ENCODE results near the gene PCDHGC5. TPM values are rescaled to one million over a fixed set of nuclear protein-coding genes. Genes with fewer than 3 reads are reported as not detected.

PCDHGC5 gene
- total RNA-seq, 1 donor from 2014 or later = 1.1 TPM

- no peak for DNase-seq (ENCODE audit: low spot score)
Observed at GRCh38 chr5:141512390-141512910, 23.6 kb downstream of the PCDHGC5 start.

DNA sequence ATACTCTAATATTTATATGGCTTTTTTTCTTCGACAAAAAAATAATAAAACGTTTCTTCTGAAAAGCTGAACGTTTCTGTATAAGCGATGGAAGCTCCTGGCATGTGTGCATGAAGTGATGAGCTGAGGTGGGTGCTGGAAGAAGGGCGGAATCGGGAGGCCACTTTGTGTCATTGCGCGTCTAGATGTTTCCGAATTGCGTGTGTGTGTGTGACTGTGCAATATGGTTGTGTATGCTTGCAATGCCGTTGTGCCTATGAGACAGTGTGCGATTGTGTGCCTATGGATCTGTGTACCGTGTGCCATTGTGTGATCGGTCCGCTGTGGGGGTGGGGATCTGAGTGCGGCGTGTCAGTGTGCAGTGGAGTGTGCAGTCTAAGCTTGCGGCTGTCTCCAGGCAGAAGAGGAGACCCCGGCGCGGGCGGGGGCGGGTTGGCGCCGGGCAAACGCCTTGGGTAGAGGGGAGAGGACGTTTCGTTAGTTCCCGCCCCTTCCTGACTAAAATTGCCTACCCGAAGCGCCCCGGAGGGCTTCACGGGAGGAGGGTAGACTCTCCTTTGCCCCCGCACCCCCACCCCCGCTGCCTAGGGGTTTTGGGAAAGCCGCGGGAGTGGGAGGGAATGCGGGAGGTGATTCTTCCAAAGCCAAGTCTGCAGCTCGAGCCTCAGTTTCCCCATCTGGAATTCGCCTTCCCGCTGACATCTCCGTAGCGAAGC lies 24.2 kb downstream of the PCDHGC5 start:
- DNase-seq (ENCODE audit: low spot score) = no peak

- no peak for DNase-seq (ENCODE audit: low spot score)
Observed at GRCh38 chr5:141513627-141514329, 24.9 kb downstream of the PCDHGC5 start.

DNA sequence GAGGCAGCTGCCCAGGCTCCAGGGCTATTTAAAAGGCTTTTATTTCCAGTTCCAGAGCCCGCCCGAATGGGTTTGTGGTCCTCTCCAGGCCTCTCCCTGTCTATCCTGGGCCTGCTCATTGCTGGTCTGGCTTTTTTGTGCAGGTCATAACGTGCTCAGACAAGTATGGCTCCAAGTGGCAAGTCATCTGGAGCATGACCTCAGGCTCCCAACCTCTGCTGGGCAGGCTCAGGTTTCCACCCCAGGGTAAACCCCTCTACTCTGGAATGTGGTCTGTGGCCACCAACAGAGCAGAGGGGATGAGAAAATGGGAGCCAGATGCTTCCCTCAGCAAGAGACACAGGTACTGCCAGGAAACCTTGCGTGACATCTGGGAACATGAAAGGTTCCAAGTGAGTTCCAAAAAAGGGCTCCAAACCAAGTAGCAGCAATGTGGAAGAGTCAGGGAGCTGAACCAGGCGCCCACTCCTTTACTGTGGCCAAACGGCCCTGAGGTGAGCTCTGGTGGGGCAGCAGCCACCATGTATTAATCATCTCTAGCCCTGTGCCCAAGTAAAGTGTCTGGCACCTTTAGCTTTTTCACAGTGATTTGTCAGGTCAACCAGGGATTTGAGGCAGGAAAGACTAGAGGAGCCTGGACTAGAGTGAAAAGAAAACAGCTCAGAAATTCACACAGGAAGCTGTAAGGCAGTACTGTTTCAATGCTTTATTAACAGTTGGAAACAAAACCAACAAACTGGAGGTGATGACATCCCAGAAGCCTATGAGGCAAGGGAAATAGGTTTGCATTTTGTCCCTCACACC lies 25.7 kb downstream of the PCDHGC5 start:
- no peak for DNase-seq (ENCODE audit: low spot score)

GRCh38 chr5:141515141-141515540 lies 26.3 kb downstream of the PCDHGC5 start:
- DNase-seq (ENCODE audit: low spot score) = no peak

GRCh38 chr5:141515946-141516671 lies 27.2 kb downstream of the PCDHGC5 start:
- DNase-seq (ENCODE audit: low spot score) = peak; percentile 69

DNA sequence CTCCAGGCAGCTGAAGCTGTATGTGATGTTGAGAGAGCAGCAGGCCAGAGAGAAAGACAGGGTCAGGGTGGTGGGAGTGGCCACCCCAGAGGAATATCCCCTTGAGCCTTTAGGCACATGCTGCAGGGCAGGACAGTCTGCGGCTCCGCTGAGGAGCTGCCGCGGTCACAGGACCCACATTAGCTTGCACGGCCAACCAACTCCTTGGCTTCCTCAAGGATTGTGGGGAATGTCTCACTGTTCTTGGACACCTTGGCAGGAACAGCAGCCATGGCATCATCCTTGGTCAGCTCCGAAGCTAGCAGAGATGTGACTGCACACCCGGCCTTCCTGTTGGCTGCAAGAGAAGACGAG lies 27.8 kb downstream of the PCDHGC5 start:
- peak; percentile 53 for DNase-seq (ENCODE audit: low spot score)

GRCh38 chr5:141517312-141517711 lies 28.4 kb downstream of the PCDHGC5 start:
- no peak for DNase-seq (ENCODE audit: low spot score)

- no peak for DNase-seq (ENCODE audit: low spot score)
Observed at GRCh38 chr5:141517880-141518617, 29.2 kb downstream of the PCDHGC5 start.

DNA sequence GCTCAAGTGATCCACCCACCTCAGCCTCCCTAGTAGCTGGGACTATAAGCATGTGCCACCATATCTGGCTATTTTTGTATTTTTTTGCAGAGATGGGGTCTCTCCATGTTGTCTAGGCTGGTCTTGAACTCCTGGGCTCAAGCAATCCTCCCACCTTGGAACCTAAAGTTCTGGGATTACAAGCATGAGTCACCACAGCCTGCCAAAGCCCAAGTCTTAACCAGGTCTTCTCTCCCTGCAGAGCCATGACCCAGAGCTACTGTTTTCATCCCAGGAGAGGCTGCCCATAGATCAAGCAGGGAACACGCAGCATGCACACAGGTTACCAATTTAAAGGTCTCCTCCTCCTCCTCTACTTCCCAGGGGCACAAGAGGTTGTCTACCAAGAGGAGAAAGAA lies 29.7 kb downstream of the PCDHGC5 start:
- no peak for DNase-seq (ENCODE audit: low spot score)

- peak; percentile 14 for DNase-seq (ENCODE audit: low spot score)
Observed at GRCh38 chr5:141519605-141520565, 31.0 kb downstream of the PCDHGC5 start.

DNA sequence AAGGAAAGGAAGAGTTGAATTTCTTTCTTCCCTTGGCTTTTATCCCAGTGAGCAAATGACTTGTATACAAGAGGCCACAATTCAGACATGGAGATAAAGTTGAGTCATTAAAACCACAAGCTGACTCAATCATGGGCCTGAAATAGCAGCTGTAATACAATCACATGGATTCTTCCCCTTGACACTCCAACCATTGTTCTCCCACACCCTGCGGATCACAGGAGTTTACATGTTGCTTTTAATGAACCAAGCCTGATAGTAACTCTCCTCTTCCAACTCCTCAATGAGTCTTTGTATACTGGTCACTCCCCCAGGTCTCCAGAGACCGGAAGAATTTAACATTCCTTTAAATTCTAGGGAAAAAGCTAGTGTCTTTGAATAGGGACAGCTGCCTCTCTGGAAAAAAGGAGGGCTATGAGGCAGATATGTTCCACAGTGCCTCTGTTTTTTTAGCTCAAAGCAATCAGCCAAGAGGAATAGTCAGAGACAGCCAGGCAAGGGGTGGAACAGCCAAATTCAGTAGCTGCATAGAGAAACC lies 32.4 kb downstream of the PCDHGC5 start:
- DNase-seq (ENCODE audit: low spot score) = no peak

DNA sequence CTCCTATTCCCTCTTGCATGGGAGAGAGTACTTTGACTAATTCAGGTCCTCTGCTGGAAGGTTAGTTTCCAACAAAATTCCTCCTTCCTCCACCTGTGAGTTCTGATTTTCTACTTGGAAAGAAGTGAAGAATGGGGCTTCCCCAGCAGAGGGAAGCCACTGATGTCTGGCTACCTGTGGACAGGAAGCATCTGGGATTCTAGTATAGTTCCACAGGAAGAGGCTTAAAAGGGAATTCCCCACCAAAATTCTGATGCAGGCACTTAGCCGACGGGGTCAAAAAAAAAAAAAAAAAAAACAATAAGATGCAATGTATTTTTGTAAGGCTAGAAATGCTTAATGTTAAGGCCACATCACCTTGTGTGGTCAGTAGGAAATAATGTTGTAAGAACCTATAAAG lies 33.4 kb downstream of the PCDHGC5 start:
- DNase-seq (ENCODE audit: low spot score) = no peak

DNA sequence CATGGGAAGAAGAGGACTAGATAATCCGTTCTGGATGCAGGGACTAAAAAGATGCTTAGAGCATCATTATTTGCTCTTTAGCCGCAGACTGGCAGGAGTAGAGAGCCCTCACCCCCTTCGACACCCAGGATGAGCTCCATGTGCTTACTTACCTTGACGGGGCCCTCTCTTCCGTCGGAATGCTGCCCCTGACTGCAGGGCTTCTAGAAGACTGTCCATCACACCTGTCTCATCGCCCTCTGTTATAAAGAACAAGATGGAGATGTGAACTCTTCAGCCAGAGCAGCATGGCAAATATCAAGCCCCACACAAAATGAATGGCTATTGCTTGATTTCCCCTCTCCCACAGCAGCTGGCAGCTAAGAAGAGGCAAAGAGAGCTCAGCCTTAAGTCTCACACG lies 35.1 kb downstream of the PCDHGC5 start:
- DNase-seq (ENCODE audit: low spot score) = no peak

DNA sequence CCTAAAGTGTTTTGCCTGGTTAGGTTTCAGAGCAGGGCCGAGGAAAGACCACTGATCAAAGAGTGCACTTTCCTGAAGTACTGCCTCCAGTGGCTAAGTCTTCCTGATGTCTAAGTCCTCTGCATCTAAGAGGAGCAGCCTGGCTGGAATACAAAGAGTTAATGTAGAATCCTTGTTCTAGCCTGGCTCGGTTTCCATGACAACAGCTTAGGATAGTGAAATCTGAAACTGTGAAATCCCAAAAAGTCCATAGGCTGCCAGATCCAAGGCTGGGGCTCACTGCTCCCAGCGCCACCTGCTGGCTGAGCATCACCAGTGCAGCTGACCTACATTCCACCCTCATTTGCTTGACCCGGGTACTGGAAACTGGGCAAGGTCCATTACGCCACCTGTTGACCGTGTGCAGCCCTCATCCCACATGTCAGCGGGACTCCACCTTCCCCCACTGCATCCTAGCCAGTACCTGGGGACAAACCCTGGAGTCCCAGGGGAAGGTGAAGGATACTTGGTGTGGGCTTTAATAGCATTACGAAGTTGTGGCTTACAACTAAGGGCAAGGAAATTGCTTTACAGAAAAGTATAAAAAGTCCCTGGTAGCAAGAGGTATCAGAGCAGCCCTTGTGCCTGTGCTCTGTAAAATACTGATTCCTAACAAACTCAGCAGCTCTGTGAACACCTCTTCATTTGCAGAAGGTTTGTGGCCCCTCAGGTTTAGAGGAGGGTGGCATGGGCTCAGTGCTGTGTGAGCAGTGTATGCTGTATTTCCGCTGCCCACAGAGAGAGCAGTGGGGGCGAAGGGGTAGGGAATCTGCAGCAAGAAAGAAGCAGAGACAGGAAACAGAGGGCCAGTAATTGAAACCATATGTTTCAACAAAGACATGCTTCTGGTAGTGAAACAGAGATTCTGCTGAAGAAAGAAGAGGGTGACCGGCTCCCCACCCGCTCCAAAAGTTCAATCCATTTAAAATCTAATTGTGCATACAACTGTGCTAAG lies 36.0 kb downstream of the PCDHGC5 start:
- no peak for DNase-seq (ENCODE audit: low spot score)

GRCh38 chr5:141525653-141526052 lies 36.8 kb downstream of the PCDHGC5 start:
- no peak for DNase-seq (ENCODE audit: low spot score)

- no peak for DNase-seq (ENCODE audit: low spot score)
Observed at GRCh38 chr5:141527426-141527825, 38.5 kb downstream of the PCDHGC5 start.
